Right cardiac atrium (tissue), 5 donors: Measurements from ENCODE around the gene EXOC3. TPM values are rescaled to one million over a fixed set of nuclear protein-coding genes. Genes with fewer than 3 reads are reported as not detected.
A peak's percentile ranks its signal among the peaks of the same experiment; 100 is the strongest.
"Not testable (repeated sequence)": the region's sequence is repeated elsewhere in the genome, so short reads cannot be mapped to it uniquely, and the experiment has no call there.

Source experiments
- ATAC-seq, 2 donors: fragments of 200-7000 bp; cut with Tn5 transposase; one replicate each; pipeline versions ENCODE4 v1.8.0 to v1.9.1; 2020; ENCODE audit warnings: moderate library complexity in 2 of 2, mild to moderate bottlenecking in 1 of 2
- DNase-seq, 3 donors: peaks; one replicate each; pipeline ENCODE4 v3.0.0-alpha.2; 2020
- H3K27ac ChIP-seq: one replicate; pipeline ENCODE4 v1.5.1; 2013; ENCODE audit warnings: mild to moderate bottlenecking, low read length, control low read depth, moderate library complexity
- H3K27me3 ChIP-seq: one replicate; pipeline ENCODE4 v1.6.1; 2013; ENCODE audit not compliant: control insufficient read depth, insufficient read depth
- H3K4me1 ChIP-seq: one replicate; pipeline ENCODE4 v1.6.1; 2013; ENCODE audit warnings: low read length; ENCODE audit not compliant: control insufficient read depth, insufficient read depth
- H3K4me3 ChIP-seq: one replicate; pipeline ENCODE4 v1.5.1; 2013; ENCODE audit warnings: low read length, control low read depth
- H3K9me3 ChIP-seq: one replicate; pipeline ENCODE4 v1.6.1; 2013; ENCODE audit warnings: low read length; ENCODE audit not compliant: control insufficient read depth
- WGBS: extraction: QIAGEN DNeasy Blood & Tissue Kit; methylation state at CpG from one replicate; pipeline ENCODE4 v1.1.7; 2013; 5-methylcytosine and 5-hydroxymethylcytosine counted together
- intact Hi-C, 4 donors: fragments of 100-400 bp; cut with DNase I; formaldehyde crosslinking; loops; one replicate each; pipeline versions ENCODE4 v1.11.0 to v1.14.0; 2022 to 2023
- polyA plus RNA-seq: library from polyadenylated mRNA; stranded (reverse); fragments of 200-250 nt; gene quantifications from one replicate; pipeline ENCODE4 v1.2.3, GENCODE V29; 2013
- total RNA-seq, 4 donors: library from RNA; stranded (reverse); fragmentation: NEBNext Ultra II Directional; extraction: Animal tissue kit (Norgen Biotek cat#: 25700); gene quantifications; one replicate each; pipeline ENCODE4 v1.2.1, GENCODE V29; 2021
- donor health status: healthy with polysubstance abuse.
- donor health status: DM: no; HTN: yes; CAD: no.
- donor health status: DM: no; HTN: no; CAD: no.
- donor health status: DM: no; HTN: yes; CAD: no; lungs with severe emphysema.
- donor health status: DM: yes; HTN: yes; CAD: no.

EXOC3 gene
- total and polyA plus RNA-seq, 5 donors: 30.1 to 50.2 (median 46.5) TPM

DNA sequence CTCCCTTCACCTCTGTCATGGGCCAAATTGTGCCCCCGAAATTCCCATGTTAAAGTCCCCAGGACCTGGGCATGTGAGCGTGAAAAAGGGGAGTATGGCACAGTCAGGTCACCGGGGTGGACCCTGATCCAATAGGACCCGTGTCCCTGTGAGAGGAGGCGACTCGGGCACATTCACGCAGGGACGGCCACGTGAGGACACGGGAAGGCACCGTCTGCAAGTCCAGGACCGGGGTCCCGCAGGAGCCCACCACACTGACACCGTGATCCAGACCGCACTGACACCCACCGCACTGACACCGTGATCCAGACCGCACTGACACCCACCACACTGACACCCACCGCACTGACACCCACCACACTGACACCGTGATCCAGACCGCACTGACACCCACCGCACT, 43.6 kb downstream of the EXOC3 start:
- H3K27me3 ChIP-seq, intact Hi-C loops, H3K27ac ChIP-seq, H3K4me1 ChIP-seq, H3K4me3 ChIP-seq, H3K9me3 ChIP-seq, ATAC-seq, DNase-seq: not testable (repeated sequence)
- 90% methylated on average over 18 of the region's 22 CpGs for WGBS

- H3K27me3 ChIP-seq: no peaks in the 10 kb centered on the region
- no peak for ATAC-seq
- no peaks in the 10 kb centered on the region for H3K4me1 ChIP-seq
- intact Hi-C loops: no loop called here
- peak in 1 of 3 donors; percentile 28 for DNase-seq
- H3K27ac ChIP-seq: no peak overlapping the region
- 92% methylated on average over 33 of the region's 33 CpGs for WGBS
- no peaks in the 10 kb centered on the region for H3K9me3 ChIP-seq
- H3K4me3 ChIP-seq: no peak overlapping the region
Observed at GRCh38 chr5:488241-488640, 45.3 kb downstream of the EXOC3 start.

- Histone ChIP-seq H3K27me3 (no peaks in the 10 kb centered on the region), H3K27ac (no peak overlapping the region), H3K4me1 (no peaks in the 10 kb centered on the region), H3K4me3 (no peak overlapping the region), H3K9me3 (no peaks in the 10 kb centered on the region)
- ATAC-seq (no peak), DNase-seq (no peak)
- intact Hi-C loops: no loop called here
- WGBS: 52% methylated on average over 40 of the region's 40 CpGs
Observed at GRCh38 chr5:488744-489688, 46.0 kb downstream of the EXOC3 start.

- Histone ChIP-seq H3K4me3 (no peak overlapping the region), H3K27me3 (no peaks in the 10 kb centered on the region), H3K27ac (no peak overlapping the region), H3K9me3 (no peaks in the 10 kb centered on the region), H3K4me1 (no peaks in the 10 kb centered on the region)
- WGBS: 49% methylated on average over 21 of the region's 21 CpGs
- ATAC-seq (no peak), DNase-seq (no peak)
- intact Hi-C loops: no loop called here
Observed at GRCh38 chr5:489689-490080, 46.7 kb downstream of the EXOC3 start.

GRCh38 chr5:490116-491106, 47.4 kb downstream of the EXOC3 start:
- Histone ChIP-seq H3K4me1 (no peaks in the 10 kb centered on the region), H3K4me3 (no peak overlapping the region), H3K9me3 (no peaks in the 10 kb centered on the region), H3K27ac (no peak overlapping the region), H3K27me3 (no peaks in the 10 kb centered on the region)
- DNase-seq (no peak), ATAC-seq (no peak)
- WGBS: 85% methylated on average over 48 of the region's 48 CpGs
- intact Hi-C loops: no loop called here

GRCh38 chr5:491119-491855, 48.3 kb downstream of the EXOC3 start:
- intact Hi-C loops: no loop called here
- no peaks in the 10 kb centered on the region for H3K9me3 ChIP-seq
- H3K4me3 ChIP-seq: no peak overlapping the region
- DNase-seq (no peak), ATAC-seq (no peak)
- no peaks in the 10 kb centered on the region for H3K4me1 ChIP-seq
- 92% methylated on average over 52 of the region's 52 CpGs for WGBS
- H3K27ac ChIP-seq: no peak overlapping the region
- H3K27me3 ChIP-seq: no peaks in the 10 kb centered on the region

GRCh38 chr5:491856-492155, 48.8 kb downstream of the EXOC3 start:
- intact Hi-C loops: no loop called here
- Histone ChIP-seq H3K4me3 (no peak overlapping the region), H3K27me3 (no peaks in the 10 kb centered on the region), H3K4me1 (no peaks in the 10 kb centered on the region), H3K27ac (no peak overlapping the region), H3K9me3 (no peaks in the 10 kb centered on the region)
- WGBS: 86% methylated on average over 19 of the region's 19 CpGs
- DNase-seq (no peak), ATAC-seq (no peak)

DNA sequence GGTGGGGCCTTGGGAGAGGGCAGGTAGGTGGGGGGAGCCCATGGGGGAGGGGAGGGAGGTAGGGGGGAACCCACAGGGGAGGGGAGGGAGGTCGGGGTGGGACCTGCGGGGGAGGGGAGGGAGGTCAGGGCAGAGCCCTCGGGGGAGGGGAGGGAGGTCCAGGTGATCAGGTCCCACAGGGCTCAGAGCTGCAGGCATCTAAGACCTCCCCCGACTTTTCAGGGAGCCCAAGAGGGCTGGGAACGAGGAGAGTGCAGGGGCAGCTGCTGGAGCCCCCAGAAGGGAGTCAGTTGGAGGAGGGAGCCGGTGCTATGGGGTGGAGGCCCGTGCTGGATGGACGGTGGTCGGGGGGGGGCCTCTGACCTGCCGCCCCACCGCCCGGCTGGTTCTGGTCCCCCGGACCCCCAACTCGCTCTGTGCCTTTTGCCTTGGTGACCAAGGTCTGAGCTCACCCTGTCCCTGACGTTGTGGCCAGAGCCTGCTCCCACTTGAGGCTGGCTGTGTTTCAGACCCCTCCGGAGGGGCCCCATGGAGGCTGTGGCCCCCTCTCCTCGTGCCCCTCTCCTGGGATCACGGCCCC, 49.4 kb downstream of the EXOC3 start:
- DNase-seq: peak in 1 of 3 donors; percentile 13
- Histone ChIP-seq H3K4me1 (no peaks in the 10 kb centered on the region), H3K27me3 (no peaks in the 10 kb centered on the region), H3K4me3 (no peak overlapping the region), H3K27ac (no peak overlapping the region), H3K9me3 (no peaks in the 10 kb centered on the region)
- intact Hi-C loops: no loop called here
- no peak for ATAC-seq
- 58% methylated on average over 18 of the region's 18 CpGs for WGBS

- intact Hi-C loops: no loop called here
- ATAC-seq: no peak
- H3K27me3 ChIP-seq: no peaks in the 10 kb centered on the region
Observed at GRCh38 chr5:493119-493701, 50.2 kb downstream of the EXOC3 start.

DNA sequence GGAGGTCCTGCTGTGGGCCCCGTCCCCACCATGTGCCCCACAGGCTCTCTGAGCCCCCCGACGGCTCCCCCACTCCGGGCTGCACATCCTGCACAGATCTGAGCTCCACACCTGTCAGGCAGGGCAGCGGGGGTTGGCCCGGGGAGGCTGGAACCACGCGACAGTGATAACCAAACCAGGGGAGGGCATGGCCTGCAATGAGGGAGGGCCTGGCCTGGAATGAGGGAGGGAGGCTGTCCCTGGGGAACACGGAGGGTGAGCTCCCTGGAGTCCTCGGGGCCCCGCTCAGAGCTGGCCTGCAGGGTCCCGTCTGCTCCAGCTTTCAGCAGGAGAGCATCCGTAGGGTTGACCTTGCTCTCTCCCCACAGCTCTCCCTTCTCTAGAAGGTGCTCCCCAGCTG, 50.8 kb downstream of the EXOC3 start:
- no peaks in the 10 kb centered on the region for H3K9me3 ChIP-seq
- H3K4me3 ChIP-seq: no peak overlapping the region
- 50% methylated on average over 13 of the region's 13 CpGs for WGBS
- DNase-seq (peak in 1 of 3 donors; percentile 32), ATAC-seq (no peak)
- intact Hi-C loops: no loop called here
- H3K4me1 ChIP-seq: no peaks in the 10 kb centered on the region
- H3K27ac ChIP-seq: no peak overlapping the region
- H3K27me3 ChIP-seq: no peaks in the 10 kb centered on the region

More at GRCh38 chr5:493119-493701, 50.2 kb downstream of the EXOC3 start:
- Histone ChIP-seq H3K4me3 (no peak overlapping the region), H3K4me1 (no peaks in the 10 kb centered on the region), H3K27ac (no peak overlapping the region), H3K9me3 (no peaks in the 10 kb centered on the region)
- 50% methylated on average over 26 of the region's 26 CpGs for WGBS
- peak in 1 of 3 donors; percentile 24 for DNase-seq
